IMR-90 (cell line): ENCODE data around the gene TARS3.

Experiments
- CEBPB ChIP-seq: IDR thresholded peaks from 2 replicates; pipeline ENCODE4 v1.6.1; 2012; ENCODE audit warnings: low read depth, low read length, improper control_type of control experiment
- FOS ChIP-seq: fragments of 150-350 bp; IDR thresholded peaks from 2 replicates; pipeline ENCODE4 v1.6.1; 2016; ENCODE audit warnings: low read depth, low read length
- POLR2A ChIP-seq: IDR thresholded peaks from 2 replicates; pipeline ENCODE4 v1.6.1; 2012; ENCODE audit warnings: mild to moderate bottlenecking, low read depth, low read length
- RCOR1 ChIP-seq: IDR thresholded peaks from 2 replicates; pipeline ENCODE4 v1.6.1; 2012; ENCODE audit warnings: mild to moderate bottlenecking, low read length, improper control_type of control experiment; ENCODE audit not compliant: insufficient replicate concordance
- RFX5 ChIP-seq: IDR thresholded peaks from 2 replicates; pipeline ENCODE4 v1.8.0; 2012; ENCODE audit warnings: low read depth, mild to moderate bottlenecking, low read length, moderate library complexity
- TF ChIP-seq, protein P1 (sequence below): conservative IDR thresholded peaks from 2 replicates; pipeline ENCODE4 v1.5.1; 2012; ENCODE audit warnings: mild to moderate bottlenecking, low read depth, low read length, improper control_type of control experiment
- TF ChIP-seq, protein P2 (sequence below): fragments of 150-350 bp; IDR thresholded peaks from 2 replicates; pipeline ENCODE4 v1.6.1; 2017; ENCODE audit warnings: mild to moderate bottlenecking, antibody characterized with exemption, low read length, low read depth

DNA sequence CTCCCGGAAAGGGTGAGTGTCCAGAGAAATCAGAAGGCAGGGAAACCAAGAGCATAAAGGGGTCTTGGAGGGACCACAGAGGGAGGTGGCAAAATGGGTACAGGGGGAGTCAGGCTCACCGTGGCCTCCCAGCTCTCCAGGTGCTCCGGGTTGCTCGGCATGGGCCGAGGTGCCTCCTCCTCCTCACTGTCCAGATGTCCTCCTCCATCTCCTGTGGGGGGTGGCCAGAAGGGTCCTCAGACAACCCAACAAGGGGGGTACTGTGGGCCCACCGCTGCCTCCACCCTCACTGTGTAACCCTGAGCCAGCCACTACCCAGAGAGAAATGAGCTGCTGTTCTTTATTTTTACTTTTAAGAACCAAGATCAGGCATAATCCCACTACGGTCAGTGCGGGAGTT is 48.6 kb upstream of the TARS3 start:
- TF ChIP-seq RCOR1 (no peak), RFX5 (no peak), FOS (no peak), POLR2A (no peak), CEBPB (no peak)
- TF ChIP-seq, protein P1, sequence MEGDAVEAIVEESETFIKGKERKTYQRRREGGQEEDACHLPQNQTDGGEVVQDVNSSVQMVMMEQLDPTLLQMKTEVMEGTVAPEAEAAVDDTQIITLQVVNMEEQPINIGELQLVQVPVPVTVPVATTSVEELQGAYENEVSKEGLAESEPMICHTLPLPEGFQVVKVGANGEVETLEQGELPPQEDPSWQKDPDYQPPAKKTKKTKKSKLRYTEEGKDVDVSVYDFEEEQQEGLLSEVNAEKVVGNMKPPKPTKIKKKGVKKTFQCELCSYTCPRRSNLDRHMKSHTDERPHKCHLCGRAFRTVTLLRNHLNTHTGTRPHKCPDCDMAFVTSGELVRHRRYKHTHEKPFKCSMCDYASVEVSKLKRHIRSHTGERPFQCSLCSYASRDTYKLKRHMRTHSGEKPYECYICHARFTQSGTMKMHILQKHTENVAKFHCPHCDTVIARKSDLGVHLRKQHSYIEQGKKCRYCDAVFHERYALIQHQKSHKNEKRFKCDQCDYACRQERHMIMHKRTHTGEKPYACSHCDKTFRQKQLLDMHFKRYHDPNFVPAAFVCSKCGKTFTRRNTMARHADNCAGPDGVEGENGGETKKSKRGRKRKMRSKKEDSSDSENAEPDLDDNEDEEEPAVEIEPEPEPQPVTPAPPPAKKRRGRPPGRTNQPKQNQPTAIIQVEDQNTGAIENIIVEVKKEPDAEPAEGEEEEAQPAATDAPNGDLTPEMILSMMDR, result no peak
- TF ChIP-seq, protein P2, sequence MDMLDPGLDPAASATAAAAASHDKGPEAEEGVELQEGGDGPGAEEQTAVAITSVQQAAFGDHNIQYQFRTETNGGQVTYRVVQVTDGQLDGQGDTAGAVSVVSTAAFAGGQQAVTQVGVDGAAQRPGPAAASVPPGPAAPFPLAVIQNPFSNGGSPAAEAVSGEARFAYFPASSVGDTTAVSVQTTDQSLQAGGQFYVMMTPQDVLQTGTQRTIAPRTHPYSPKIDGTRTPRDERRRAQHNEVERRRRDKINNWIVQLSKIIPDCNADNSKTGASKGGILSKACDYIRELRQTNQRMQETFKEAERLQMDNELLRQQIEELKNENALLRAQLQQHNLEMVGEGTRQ, result no peak
